ENCODE data around the gene ALAS1. TPM values are rescaled to one million over a fixed set of nuclear protein-coding genes. Genes with fewer than 3 reads are reported as not detected.

Gene ALAS1
- total and polyA plus RNA-seq, 2 donors (not counting 3 experiments of a cell fraction or from before 2014, with no cell fraction given), result 45.1 to 72.1 TPM

DNA sequence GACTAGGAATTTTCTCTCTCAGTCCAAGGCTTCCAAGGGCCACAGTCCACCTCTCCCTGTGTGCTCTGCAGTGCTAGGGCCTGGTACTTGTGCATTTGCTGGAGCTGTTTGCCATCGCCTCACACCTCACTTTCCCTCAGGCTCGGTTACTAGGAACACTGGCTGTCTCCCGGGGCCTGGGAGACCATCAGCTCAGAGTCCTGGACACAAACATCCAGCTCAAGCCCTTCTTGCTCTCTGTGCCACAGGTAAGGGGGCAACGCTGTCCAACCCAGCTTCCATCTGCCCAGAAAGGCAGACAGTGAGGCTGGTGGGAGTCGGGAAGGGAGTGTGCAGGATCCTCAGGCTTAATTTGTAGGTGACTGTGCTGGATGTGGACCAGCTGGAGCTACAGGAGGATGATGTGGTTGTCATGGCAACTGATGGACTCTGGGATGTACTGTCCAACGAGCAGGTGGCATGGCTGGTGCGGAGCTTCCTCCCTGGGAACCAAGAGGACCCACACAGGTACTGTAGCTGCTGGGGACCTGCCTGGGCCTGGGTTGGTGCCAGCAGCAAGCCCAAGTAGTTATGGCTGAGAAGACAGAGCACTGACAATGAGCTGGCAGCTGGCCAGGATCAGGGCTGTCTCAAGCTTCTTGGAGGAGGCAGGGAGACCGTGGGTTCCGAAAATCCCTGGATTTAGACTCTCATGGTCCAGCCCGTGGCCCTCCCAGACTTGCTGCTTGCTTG, 51.0 kb downstream of the ALAS1 start:
- no peak overlapping the region for H2AFZ ChIP-seq (ENCODE audit: low read depth, low read length)
- peak; percentile 38 for DNase-seq (ENCODE audit: low read depth, low spot score)
- no peaks in the 10 kb centered on the region for H3K27me3 ChIP-seq (ENCODE audit: control insufficient read depth in 2 of 2, insufficient read depth in 2 of 2, low read length in 2 of 2)
- intact Hi-C loops (cut with micrococcal nuclease) (no loop called here), dilution Hi-C loops (cut with MboI; ENCODE audit: extremely low pct_ligation_motif_present, low sequenced_read_pairs) (no loop called here)
- peaks cover 0 to 19% of the 10 kb centered on the region in 2 experiments for H3K36me3 ChIP-seq (ENCODE audit: control insufficient read depth in 2 of 2, extremely low read depth in 1 of 2, insufficient read depth in 2 of 2, low read length in 2 of 2)
- H3K27ac ChIP-seq (ENCODE audit: insufficient read depth, low read depth, low read length), result no peak overlapping the region
- ChIA-PET POLR2A (no interaction called here), CTCF (interaction anchor here (0.8 to 2.4 kb wide), 8 partner anchors 10 to 90 kb away, joined by 3 to 12 read pairs (median 5); partner anchors contain the start of gene TWF2)
- TF ChIP-seq CTCF (IDR thresholded peaks at IDR 0.05; ENCODE audit: extremely low read depth in 1 of 2, insufficient read depth in 1 of 2, low read depth in 1 of 2, low read length in 2 of 2) (no peak), EZH2 (IDR thresholded peaks at IDR 0.05; ENCODE audit: borderline replicate concordance, low read depth, low read length, severe bottlenecking) (no peak), POLR2A (IDR thresholded peaks at IDR 0.05; ENCODE audit: low read depth, low read length) (no peak), MYC (IDR thresholded peaks at IDR 0.05; ENCODE audit: low read depth, low read length) (no peak), JUN (IDR thresholded peaks at IDR 0.05; ENCODE audit: borderline replicate concordance, insufficient read depth, insufficient read length, low read depth) (no peak)
- no peaks in the 10 kb centered on the region for H3K9me3 ChIP-seq (replicated peaks; ENCODE audit: control insufficient read depth, insufficient read depth, low read length)
- H3K4me2 ChIP-seq (ENCODE audit: insufficient read depth, low read length), result no peak overlapping the region
- H3K9ac ChIP-seq (replicated peaks; ENCODE audit: extremely low read depth, insufficient read depth, low read length), result no peak overlapping the region
- no peaks in the 10 kb centered on the region for H3K9me1 ChIP-seq (replicated peaks; ENCODE audit: control insufficient read depth, extremely low read depth, insufficient read depth, low read length)
- no peaks in the 10 kb centered on the region for H3K79me2 ChIP-seq (ENCODE audit: control insufficient read depth, insufficient read depth, low read length)
- H3K4me1 ChIP-seq (ENCODE audit: control insufficient read depth, extremely low read depth, insufficient read depth, low read length), result peaks cover 23% of the 10 kb centered on the region
- H3K4me3 ChIP-seq (replicated peaks in 1 of 3; ENCODE audit: insufficient read depth in 1 of 3, low read depth in 1 of 3, low read length in 3 of 3), result no peak overlapping the region
- no peaks in the 10 kb centered on the region for H4K20me1 ChIP-seq (replicated peaks; ENCODE audit: control insufficient read depth, extremely low read depth, insufficient read depth, low read length)
- FAIRE-seq, result no peak
- no TSS peak for BruUV-seq (replicated peaks)
